ENCODE data around the gene HRH2. TPM values are rescaled to one million over a fixed set of nuclear protein-coding genes. Genes with fewer than 3 reads are reported as not detected.

HRH2 gene
- total and polyA plus RNA-seq, 2 experiments from 2014 or later: 12.7 to 23.3 TPM

DNA sequence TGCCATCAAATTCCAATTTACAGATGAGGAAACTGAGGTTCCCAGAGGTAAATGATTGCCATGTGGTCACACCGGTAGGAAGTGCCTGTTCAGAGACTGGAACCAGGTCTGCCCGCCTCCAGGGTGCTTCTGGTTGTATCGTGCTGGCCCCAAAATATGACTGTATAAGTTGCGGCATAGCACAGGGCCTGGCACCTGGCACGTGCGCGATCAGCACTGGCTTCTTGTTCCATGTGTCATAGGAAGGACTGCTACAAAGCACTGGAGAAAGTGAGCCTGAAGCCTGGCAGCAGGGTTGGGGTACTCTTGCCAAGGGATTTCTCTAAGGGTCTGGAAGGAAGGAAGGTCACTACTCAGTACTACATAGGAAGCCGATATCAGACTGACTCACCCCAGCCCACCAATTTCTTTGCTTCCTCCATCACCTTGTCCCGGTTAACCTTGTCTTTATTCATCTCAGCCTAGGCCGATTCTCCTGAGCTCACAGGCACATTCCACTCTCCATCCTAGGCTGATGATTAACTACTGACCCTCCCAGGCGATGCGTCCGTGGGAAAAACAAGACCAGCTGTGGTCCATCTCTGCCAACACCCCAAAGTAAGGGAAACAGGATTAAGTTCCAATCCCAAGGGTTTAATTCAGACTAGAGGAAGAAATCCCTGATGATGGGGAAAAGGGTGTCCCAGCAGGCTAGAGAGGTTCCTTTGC is 1.8 kb downstream of the HRH2 start:
- Histone ChIP-seq H3K9me3 (ENCODE audit: low read depth) (no peaks in the 10 kb centered on the region), H3K4me1 (ENCODE audit: low read depth) (peaks cover 15% of the 10 kb centered on the region), H3K4me3 (no peak overlapping the region), H3K36me3 (no peaks in the 10 kb centered on the region), H3K27me3 (no peaks in the 10 kb centered on the region), H3K27ac (no peak overlapping the region)
- DNase-seq (ENCODE audit: low read depth in 1 of 2, low spot score in 1 of 2): no peak
- TF ChIP-seq, protein P1, sequence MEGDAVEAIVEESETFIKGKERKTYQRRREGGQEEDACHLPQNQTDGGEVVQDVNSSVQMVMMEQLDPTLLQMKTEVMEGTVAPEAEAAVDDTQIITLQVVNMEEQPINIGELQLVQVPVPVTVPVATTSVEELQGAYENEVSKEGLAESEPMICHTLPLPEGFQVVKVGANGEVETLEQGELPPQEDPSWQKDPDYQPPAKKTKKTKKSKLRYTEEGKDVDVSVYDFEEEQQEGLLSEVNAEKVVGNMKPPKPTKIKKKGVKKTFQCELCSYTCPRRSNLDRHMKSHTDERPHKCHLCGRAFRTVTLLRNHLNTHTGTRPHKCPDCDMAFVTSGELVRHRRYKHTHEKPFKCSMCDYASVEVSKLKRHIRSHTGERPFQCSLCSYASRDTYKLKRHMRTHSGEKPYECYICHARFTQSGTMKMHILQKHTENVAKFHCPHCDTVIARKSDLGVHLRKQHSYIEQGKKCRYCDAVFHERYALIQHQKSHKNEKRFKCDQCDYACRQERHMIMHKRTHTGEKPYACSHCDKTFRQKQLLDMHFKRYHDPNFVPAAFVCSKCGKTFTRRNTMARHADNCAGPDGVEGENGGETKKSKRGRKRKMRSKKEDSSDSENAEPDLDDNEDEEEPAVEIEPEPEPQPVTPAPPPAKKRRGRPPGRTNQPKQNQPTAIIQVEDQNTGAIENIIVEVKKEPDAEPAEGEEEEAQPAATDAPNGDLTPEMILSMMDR (IDR thresholded peaks at IDR 0.05; ENCODE audit: low read depth, low read length): no peak

DNA sequence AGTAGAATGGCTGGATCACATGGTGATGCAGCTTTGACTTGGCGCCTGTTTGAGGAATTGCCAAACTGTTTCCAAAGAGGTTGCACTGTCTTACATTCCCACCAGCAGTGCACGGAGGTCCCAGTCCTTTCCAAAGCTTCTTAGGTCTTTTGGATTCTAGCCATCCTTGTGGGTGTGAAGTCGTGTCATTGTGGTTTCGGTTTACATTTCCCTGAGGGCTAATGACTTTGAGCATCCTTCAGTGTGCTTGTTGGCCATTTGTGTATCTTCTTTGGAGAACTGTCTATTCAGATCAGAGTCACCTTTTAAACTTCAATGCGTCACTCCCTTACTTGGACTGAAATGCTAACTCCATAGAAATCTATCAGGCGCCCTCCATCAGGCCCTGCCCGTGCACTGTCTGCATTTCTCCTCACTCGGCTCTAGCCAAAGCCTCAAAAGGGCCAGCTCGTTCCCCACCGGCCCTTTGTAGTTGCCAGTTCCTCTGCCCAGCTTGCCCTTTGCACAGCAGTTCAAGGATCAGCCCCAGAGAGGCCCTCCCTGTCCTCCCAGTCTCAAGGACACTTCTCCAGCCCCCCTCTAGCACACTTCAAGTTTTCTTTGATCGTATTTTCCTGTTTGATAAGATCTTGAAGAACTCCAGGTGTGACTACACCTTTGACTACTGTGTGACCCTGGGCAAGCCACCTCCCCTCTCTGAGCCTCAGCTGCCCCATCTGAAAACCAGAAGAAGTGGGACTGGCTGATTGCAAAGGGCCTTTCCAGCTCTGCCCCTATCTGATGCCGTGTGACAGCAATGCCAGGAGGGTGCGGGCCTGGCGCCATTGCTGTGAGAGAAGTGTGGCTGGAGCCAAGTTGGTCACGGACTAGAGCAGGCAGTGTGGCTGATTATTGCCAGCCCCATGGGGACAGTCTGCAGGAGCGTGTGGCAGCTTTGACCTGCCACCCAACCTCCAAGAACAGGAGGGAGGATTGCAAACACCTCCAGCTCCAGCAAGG is 5.6 kb downstream of the HRH2 start:
- no peaks in the 10 kb centered on the region for H3K27me3 ChIP-seq
- H3K9me3 ChIP-seq (ENCODE audit: low read depth): no peaks in the 10 kb centered on the region
- H3K4me1 ChIP-seq (ENCODE audit: low read depth): peaks cover 21% of the 10 kb centered on the region
- TF ChIP-seq, protein P1 (IDR thresholded peaks at IDR 0.05; ENCODE audit: low read depth, low read length): no peak
- peak overlapping the region; percentile 4 for H3K27ac ChIP-seq
- H3K4me3 ChIP-seq: no peak overlapping the region
- no peak for DNase-seq (ENCODE audit: low read depth in 1 of 2, low spot score in 1 of 2)
- no peaks in the 10 kb centered on the region for H3K36me3 ChIP-seq

DNA sequence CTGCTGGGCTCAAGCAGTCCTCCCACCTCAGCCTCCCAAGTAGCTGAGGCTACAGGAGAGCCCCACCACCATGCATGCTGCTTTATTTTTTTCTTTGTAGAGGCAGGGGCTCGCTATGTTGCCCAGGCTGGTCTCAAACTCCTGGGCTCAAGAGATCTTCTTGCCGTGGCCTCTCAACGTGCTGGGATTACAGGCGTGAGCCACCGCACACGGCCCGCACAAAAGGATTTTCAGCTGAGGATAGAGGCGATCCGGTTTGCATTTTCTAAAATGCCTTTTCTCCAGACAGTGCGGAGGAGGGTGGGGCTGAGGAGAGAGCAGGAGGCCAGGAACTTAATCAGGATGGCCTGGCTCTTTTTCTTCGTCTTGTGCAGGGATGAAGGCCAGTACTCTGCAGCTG is 6.9 kb downstream of the HRH2 start:
- Histone ChIP-seq H3K27ac (no peak overlapping the region), H3K4me3 (no peak overlapping the region), H3K36me3 (no peaks in the 10 kb centered on the region), H3K9me3 (ENCODE audit: low read depth) (no peaks in the 10 kb centered on the region), H3K4me1 (ENCODE audit: low read depth) (peaks cover 27% of the 10 kb centered on the region), H3K27me3 (no peaks in the 10 kb centered on the region)
- TF ChIP-seq, protein P1 (IDR thresholded peaks at IDR 0.05; ENCODE audit: low read depth, low read length): no peak
- no peak for DNase-seq (ENCODE audit: low read depth in 1 of 2, low spot score in 1 of 2)

DNA sequence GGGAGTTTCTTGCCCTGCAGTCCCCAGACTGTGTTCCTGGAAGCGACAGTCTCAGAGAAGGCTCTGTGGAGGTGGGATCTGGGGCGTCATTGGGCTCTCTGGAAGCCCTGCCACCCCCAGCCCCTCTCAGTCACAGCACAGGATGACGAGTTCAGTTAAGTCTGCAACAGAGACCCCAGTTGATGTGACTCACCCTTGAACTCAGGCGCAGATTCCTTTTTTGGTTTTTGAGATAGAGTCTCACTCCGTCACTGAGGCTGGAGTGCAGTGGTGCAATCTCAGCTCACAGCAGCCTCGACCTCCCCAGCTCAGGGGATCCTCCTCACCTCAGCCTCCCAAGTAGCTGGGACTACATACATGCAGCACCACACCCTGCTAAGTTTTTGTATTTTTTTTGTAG is 8.3 kb downstream of the HRH2 start:
- no peaks in the 10 kb centered on the region for H3K27me3 ChIP-seq
- no peak overlapping the region for H3K4me3 ChIP-seq
- DNase-seq (ENCODE audit: low read depth in 1 of 2, low spot score in 1 of 2): no peak
- H3K9me3 ChIP-seq (ENCODE audit: low read depth): no peaks in the 10 kb centered on the region
- H3K4me1 ChIP-seq (ENCODE audit: low read depth): peaks cover 42% of the 10 kb centered on the region
- TF ChIP-seq, protein P1 (IDR thresholded peaks at IDR 0.05; ENCODE audit: low read depth, low read length): no peak
- no peaks in the 10 kb centered on the region for H3K36me3 ChIP-seq
- H3K27ac ChIP-seq: no peak overlapping the region

DNA sequence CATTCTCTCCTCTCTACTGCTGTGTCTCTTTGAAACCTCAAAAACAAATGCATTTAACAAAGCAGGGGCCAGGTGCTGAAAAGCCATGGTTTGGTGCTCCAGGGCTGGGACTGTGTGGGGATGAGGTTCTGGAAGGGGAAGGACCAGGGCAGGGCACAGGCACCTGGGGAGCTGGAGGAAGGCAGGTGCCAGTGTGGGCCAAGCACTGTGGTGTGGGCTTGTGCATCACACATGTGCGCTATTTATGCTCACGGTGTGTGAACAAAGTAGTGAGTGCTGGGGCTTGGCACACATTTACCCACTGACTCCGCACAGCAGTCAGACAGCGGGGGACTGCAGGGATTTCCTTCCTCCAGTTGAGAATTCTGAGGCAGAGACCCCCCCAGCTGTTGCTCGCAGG is 10.1 kb downstream of the HRH2 start:
- TF ChIP-seq, protein P1 (IDR thresholded peaks at IDR 0.05; ENCODE audit: low read depth, low read length): no peak
- DNase-seq (ENCODE audit: low read depth in 1 of 2, low spot score in 1 of 2): no peak
- no peaks in the 10 kb centered on the region for H3K9me3 ChIP-seq (ENCODE audit: low read depth)
- H3K27ac ChIP-seq: peak overlapping the region; percentile 31
- no peaks in the 10 kb centered on the region for H3K27me3 ChIP-seq
- H3K4me3 ChIP-seq: no peak overlapping the region
- H3K4me1 ChIP-seq (ENCODE audit: low read depth): peaks cover 57% of the 10 kb centered on the region
- no peaks in the 10 kb centered on the region for H3K36me3 ChIP-seq
